GM20000 (cell line): Measurements from ENCODE around the gene LPCAT3.
"Not testable (repeated sequence)": the region's sequence is repeated elsewhere in the genome, so short reads cannot be mapped to it uniquely, and the experiment has no call there.

Source experiments
- DNase-seq: peaks from one replicate; pipeline ENCODE4 v3.0.0; 2012; ENCODE audit warnings: low spot score
- TF ChIP-seq, protein P1 (sequence below): IDR thresholded peaks from 2 replicates; pipeline ENCODE4 v1.5.1; 2012; ENCODE audit warnings: mild to moderate bottlenecking, control low read depth; ENCODE audit errors: extremely low read depth, missing control alignments

LPCAT3 gene

DNA sequence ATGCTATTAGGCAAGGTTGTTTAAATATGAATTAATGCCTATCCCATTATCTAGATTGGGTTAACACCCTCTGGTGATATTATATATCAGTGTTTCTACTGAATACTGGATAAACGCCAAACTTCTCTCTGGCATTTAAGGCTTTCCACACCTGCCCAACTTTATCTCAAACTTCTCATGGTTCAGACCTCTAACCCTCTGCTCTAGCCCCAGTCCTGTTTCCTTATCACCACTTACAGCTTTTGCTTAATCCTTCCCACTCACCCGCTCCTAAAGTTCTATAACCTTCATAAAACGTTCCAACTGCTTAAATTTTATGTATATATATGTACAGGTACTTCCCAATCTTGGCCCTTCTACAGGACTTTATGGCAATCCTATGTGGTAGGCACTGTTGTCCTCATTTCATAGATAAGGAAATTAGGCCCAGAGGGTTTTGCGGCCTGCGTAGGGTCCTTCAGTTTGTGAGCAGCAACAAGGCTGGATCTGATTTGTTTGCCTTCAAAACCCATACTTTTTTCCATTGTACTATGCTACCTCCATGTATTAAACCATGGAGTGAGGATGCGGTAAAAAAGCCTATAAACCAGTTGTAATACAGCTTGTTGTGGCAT lies 1.2 kb downstream of the LPCAT3 start:
- TF ChIP-seq, protein P1, sequence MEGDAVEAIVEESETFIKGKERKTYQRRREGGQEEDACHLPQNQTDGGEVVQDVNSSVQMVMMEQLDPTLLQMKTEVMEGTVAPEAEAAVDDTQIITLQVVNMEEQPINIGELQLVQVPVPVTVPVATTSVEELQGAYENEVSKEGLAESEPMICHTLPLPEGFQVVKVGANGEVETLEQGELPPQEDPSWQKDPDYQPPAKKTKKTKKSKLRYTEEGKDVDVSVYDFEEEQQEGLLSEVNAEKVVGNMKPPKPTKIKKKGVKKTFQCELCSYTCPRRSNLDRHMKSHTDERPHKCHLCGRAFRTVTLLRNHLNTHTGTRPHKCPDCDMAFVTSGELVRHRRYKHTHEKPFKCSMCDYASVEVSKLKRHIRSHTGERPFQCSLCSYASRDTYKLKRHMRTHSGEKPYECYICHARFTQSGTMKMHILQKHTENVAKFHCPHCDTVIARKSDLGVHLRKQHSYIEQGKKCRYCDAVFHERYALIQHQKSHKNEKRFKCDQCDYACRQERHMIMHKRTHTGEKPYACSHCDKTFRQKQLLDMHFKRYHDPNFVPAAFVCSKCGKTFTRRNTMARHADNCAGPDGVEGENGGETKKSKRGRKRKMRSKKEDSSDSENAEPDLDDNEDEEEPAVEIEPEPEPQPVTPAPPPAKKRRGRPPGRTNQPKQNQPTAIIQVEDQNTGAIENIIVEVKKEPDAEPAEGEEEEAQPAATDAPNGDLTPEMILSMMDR = no peak
- DNase-seq = no peak

DNA sequence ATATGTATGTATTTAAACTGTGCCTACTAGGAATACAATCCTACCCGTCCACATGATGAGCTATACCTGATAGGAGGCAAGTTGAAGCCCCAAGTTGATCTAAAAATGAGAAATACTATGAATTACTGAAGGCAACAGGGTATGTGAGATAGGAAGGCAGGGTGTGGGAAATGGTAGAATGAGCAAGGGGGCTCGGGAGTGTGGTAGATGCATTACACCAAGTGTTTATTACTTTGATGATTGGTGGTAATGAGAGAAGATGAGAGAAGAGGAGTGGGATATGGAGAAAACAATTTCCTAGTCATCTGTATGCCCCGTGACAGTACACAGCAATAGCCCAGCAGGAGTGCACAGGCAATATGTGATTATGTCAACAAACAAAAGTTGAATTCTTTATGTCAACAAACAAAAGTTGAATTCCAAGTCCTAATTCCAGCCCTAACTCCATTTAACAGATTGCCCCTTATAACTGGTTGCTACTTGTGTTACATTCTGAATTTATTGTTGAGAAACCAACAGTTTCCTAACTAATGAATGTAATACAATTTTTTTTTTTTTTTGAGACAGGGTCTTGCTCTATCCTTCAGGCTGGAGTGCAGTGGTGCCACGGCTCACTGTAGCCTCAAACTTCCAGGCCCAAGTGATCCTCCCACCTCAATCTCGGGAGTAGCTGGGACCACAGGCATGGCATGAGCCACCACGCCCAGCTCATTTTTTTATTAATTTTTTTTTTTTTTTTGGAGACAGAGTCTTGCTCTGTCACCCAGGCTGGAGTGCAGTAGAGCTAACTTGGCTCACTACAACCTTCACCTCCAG lies 2.5 kb downstream of the LPCAT3 start:
- TF ChIP-seq, protein P1 = no peak
- no peak for DNase-seq

DNA sequence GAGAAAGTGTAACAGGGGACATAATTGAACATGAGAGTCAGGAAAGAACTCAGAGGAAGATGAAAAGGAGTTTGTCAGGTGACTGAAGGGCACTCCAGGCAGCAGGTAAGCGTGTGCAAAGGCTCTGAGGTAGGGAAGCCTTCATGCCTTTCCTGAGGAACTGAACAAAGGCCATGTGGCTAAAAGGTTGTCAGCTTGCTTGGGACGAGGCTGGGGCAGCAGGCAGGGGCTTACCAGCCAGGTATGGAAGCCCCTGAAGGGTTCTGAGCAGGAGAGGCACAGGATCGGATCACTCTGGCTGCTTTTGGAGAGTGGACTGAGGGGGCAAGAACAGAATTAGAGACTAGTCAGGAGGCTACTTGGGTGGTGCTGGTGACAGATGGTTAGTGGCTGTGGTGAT lies 5.2 kb downstream of the LPCAT3 start:
- DNase-seq = no peak
- TF ChIP-seq, protein P1 = no peak

DNA sequence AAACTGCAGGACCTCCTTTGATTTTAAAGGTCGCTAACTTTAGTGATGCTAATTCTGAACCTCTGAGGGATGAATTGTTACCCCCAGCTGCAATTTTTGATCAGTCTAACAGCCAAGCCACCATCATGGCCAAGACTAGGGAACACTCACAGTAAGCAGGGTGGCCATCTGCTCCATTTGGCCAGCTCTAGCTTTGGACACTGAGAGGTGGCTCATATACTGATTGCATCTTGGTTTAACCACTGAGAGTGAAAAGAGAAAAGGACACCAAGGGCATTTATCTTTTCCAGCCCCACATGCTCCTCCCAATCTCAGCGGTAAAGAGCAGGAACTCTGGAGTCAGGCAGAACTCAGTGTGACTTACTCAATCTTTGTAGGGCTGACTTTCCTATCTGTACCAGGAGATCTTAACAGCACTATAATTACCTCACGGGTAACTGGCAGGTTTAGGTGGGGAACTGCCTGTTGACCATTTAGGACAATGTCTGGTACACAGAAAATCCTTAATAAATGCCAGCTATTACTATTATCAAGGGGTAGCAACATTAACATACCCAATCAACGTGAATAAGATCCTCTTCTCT lies 6.2 kb downstream of the LPCAT3 start:
- TF ChIP-seq, protein P1 = no peak
- no peak for DNase-seq

DNA sequence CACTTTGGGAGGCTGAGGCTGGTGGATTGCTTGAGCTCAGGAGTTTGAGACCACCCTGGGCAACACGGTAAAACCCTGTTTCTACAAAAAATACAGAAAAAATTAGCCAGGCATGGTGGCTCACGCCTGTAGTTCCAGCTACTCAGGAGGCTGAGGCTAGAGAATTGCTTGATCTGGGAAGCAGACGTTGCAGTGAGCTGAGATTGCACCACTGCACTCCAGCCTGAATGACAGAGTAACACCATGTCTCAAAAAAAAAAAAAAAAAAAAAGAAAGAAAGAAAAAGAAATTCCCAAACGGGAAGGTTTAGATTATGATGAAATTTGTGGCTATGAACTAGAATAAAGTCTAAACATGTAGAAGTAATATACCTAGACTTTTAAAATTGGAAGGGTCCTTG lies 6.9 kb downstream of the LPCAT3 start:
- not testable (repeated sequence) for DNase-seq

DNA sequence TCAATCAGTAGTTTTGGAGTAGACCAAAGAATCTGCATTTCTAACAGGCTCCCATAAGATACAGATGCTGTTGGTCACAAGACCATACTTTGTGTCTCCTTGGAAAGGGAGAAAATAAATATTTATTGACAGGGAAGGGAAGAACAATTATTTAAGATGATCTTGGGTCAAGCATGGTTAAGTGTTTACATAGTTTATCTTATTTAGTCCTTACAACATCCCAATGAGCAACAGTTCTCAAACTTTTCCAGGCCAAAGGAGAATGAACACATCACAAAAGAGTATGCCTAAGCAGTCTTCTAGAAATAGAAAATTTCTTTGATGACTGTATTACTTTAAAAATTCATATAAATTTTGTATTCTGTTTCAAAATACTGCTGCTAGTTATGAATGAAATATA lies 8.8 kb downstream of the LPCAT3 start:
- DNase-seq = no peak

DNA sequence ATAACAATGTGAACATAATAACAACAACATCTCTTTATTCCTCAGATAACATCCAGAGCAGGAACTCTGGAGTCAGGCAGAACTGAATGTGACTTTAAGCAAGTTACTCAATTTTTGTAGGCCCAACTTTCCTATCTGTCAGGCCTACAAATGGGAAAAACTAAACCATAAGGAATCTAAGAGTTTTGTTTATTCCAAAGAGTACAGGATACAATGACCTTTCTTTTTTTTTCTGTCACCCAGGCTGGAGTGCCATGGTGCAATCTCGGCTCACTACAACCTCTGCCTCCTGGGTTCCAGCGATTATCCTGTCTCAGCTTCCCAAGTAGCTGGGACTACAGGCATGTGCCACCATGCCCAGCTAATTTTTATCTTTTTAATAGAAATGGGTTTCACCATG lies 9.4 kb downstream of the LPCAT3 start:
- no peak for DNase-seq
- TF ChIP-seq, protein P1 = no peak

More for the DNA sequence above, 8.8 kb downstream of the LPCAT3 start:
- TF ChIP-seq, protein P1 = no peak
